GM18517 (cell line): ENCODE measurements around the gene FN3KRP.
"Not testable (repeated sequence)": the region's sequence is repeated elsewhere in the genome, so short reads cannot be mapped to it uniquely, and the experiment has no call there.

Source experiments
- ATAC-seq: cut with Tn5 transposase; IDR thresholded peaks from one replicate; pipeline ENCODE4 v1.9.1; 2021; ENCODE audit warnings: mild to moderate bottlenecking, moderate library complexity; ENCODE audit not compliant: unreplicated experiment

The FN3KRP gene

DNA sequence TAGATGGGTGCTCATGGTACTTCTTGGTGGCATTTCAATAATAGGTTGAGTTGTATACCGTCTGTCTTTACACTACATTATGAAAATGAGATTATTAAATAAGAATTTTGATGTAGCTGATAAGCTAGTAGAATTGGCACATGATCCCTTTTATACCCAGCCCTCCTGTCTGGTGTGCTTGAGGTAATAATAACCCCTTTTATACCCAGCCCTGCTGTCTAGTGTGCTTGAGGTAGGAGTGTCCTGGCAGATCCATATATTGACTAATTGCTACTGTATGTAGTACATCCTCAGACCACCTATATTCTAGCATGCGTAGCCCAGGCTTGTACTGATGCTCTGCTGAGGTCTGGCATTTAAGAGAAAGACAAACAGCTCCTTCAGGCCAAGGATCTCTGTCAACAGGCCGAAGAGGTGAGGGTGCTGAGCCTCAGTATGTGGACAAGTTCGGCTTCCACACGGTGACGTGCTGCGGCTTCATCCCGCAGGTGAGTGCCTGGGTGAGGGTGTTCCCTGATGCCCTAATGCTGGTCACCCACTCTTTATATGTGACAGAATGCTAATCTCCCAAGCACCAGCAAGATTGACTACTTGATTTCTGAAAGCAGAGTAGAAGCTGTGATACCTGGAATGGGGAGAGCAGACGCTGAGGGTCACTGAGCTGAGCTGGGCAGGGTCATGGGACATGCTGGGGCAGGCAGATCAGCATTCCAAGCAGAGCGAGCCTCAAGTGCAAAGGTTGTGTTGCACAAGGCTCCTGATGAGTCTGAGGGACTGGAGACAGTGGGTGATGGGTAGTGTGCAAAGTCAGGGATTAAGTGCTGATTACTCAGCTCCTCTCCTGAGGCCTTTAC lies 24.6 kb downstream of the FN3KRP start:
- no peak for ATAC-seq

DNA sequence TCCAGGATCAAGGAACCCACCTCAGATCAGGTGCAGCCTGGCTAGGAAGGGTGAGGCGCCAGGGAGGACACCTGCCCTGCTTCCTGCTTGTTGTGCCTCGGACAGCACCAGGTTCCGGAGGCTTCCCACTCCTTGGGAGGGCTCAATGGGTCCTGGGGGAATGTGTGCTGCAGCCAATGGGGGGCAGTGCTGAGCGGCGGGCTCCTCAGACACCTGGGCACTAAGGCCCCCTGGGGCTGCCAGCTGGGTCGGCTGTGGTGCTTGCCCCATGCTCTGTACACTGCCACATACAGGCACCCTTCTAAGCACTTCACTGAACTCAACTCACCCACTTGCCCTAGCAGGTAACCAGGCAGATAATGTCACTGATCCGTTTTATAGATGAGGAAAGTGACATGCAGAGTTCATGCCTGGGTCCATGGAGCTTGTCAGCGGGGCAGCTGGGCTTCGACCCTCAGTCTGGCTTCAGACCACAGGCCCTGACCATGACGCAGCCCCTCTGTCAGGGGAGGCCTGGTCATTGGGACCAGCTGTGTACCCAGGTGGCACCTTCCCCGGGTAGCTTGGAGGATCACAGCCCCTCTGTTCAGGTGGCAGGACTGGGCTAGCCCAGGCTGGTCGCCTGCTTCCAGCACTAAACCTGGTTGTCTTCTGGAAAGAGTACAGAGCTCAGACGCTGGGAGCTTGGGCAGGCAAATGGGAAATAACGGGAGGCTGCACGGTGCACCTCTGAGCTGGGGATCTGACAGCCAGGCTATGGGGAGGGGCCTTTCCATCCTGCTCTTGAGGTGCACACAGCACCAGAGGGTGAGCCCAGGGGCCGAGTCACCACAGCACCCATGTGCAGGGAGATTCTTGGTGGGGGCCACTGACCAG lies 27.1 kb downstream of the FN3KRP start:
- ATAC-seq = no peak

DNA sequence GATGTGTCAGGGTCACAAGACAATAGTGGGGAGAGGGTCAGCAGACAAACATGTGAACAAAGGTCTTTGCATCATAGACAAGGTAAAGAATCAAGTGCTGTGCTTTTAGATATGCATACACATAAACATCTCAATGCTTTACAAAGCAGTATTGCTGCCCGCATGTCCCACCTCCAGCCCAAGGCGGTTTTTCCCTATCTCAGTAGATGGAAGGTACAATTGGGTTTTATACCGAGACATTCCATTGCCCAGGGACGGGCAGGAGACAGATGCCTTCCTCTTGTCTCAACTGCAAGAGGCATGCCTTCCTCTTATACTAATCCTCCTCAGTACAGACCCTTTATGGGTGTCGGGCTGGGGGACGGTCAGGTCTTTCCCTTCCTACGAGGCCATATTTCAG lies 28.2 kb downstream of the FN3KRP start:
- ATAC-seq = not testable (repeated sequence)

DNA sequence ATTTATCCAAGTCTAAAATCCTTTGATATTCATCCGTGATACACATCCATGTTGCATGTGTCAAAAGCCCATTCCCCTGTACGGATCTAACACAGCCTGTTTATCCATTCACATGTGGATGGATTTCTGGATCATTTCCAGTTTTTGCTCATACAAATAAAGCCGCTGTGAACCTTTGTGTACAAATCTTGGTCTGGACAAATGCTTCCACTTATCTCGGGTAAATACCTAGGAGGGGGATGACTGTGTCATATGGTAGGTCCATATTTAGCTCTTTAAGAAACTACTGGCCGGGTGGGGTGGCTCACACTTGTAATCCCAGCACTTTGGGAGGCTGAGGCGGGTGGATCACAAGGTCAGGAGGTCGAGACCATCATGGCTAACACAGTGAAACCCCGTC lies 29.0 kb downstream of the FN3KRP start:
- ATAC-seq = no peak

- ATAC-seq = no peak
Measured at GRCh38 chr17:82748756-82749155, 32.2 kb downstream of the FN3KRP start.

DNA sequence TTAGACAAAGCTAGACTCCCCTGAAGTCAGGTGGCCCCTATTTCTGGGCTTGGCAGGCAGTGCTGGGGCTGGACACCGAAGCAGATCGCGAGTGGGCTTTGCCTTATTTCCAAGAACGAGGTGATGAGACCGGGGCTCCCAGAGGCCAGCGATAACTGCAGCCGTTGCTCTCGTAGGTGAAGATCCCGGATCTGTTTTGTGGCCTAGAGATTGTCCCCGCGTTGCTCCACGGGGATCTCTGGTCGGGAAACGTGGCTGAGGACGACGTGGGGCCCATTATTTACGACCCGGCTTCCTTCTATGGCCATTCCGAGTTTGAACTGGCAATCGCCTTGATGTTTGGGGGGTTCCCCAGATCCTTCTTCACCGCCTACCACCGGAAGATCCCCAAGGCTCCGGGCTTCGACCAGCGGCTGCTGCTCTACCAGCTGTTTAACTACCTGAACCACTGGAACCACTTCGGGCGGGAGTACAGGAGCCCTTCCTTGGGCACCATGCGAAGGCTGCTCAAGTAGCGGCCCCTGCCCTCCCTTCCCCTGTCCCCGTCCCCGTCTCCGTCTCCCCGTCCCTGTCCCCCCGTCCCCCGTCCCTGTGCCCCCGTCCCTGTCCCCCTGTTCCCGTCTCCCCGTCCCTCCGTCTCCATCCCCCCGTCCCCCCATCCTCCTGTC lies 33.9 kb downstream of the FN3KRP start:
- ATAC-seq = no peak

GRCh38 chr17:82751171-82751570 lies 34.7 kb downstream of the FN3KRP start:
- ATAC-seq = no peak

- ATAC-seq = peak; percentile 65
Measured at GRCh38 chr17:82751571-82752370, 35.3 kb downstream of the FN3KRP start, which contains the start of gene TBCD. TSS of gene TBCD (plus strand) at chr17:82752065. CDS start at chr17:82752194, 129 bp downstream.

DNA sequence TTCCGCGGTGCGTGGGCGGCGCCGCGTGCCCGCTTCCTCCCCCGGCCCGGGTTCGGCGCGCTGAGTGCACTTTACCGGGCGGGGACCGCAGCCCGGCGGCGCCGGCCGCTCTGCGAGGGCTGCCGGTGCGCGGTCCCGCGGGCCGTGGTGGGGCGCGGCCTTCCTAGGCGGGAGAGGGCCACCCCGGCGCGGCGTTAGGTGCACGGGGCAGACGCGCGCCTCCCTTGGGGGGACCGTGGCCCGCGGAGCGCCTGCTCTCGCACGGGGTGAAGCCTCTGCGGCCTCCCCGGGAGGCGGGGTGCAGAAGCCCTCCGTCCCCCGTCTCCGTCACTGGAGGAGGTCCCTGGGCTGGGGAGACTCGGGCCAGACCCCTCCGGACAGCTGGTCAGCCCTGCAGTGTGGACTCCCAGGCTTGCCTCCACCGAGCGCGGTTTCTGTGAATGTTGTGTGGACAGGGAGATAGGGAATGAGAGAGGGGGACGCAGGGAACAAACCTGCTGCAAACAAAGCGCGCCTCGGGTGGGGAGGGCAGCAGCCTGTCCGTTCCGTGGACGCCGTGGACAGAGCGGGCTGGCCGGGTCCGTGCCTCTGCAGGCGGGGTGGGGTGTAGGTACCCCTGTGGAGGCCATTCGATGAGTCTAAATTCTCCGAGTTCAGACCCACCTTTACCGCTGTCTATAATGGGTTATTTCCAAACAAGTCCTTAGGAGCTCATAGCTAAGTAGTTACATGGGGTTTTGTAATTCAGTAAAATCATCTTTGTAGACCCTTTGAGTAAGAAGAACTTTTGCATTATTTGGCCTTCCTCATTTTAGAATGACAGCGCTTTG lies 36.1 kb downstream of the FN3KRP start:
- peak; percentile 14 for ATAC-seq

DNA sequence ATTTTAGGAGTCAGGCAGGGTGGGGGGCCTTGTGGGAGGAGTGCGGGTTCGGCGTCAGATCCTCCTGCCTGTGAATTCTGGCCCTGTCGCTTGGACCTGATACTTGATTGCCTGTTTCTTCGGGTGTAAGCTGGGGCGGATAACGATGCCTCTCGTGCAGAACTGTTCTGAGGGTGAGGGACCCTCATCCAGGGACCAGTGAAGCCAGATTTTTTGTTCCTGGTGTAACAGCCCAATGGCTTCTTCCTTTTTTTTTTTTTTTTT lies 36.6 kb downstream of the FN3KRP start:
- ATAC-seq = no peak

DNA sequence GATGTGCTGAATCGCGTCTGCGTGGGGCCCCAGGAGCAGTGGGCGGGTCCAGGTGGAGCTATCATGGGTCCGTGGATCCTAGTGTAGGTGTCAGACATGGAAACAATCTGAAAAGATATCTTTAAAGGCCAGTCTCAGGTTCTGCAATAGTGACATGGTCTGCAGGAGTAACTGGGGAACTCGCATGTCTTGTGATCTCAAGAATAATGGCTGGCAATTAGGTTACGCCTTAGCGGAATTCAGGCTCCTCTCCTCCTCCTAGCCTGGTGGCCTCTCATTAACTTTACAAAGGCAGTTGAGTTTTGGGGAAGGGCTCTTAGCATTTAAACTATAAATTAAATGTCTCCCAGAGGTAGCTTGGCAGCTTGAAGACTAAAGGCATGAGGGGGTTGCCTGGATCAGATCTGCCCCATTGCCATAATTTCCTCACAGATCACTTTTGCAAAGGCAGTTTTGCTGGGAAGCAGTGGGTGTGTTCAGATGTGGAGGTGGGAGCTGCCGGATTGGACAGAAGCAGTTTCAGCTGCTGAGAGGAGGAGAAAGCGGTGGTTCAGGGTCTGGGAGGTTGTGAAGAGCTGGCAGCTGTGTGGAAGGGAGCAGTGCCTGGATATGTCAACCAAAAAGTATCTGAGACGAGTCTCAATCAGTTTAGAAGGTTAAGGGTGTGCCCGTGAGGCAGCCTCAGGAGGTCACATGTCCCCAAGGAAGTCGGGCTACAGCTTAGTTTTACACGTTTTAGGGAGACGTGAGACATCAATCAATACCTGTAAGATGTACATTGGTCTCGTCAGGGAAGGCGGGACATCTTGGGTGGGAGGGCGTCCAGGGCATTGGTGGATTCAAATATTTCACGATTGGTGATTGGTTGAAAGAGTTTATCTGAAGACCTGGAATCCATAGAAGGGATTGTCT lies 38.0 kb downstream of the FN3KRP start:
- ATAC-seq = no peak

- ATAC-seq = no peak
Measured at GRCh38 chr17:82756166-82756565, 39.7 kb downstream of the FN3KRP start.

GRCh38 chr17:82765371-82765770 lies 48.9 kb downstream of the FN3KRP start:
- no peak for ATAC-seq

- no peak for ATAC-seq
Measured at GRCh38 chr17:82767041-82767754, 50.7 kb downstream of the FN3KRP start.

DNA sequence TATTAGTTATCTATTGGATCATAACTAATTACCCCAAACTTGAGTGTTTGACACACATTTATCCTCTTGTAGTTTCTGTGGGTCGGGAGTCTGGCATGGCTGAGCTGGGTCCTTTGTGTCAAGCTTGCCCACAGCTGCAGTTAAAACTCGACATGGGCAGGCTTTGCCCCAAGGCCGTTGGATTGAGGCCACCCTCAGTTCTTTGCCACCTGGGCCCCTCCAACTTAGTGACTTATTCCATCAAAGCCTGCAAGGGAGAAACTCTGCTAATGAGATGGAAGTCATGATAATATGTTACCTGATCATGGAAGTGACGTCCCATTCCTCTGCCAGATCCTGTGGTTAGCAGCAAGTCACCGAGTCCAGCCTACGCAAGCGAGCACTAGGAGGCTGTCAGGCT lies 52.5 kb downstream of the FN3KRP start:
- no peak for ATAC-seq

GRCh38 chr17:82772026-82772425 lies 55.5 kb downstream of the FN3KRP start:
- no peak for ATAC-seq

GRCh38 chr17:82774456-82774855 lies 58.0 kb downstream of the FN3KRP start:
- not testable (repeated sequence) for ATAC-seq
